CD4-positive, alpha-beta T cell treated with Interleukin-2 at 100 ng/mL for 4 hours (primary cell): ENCODE data around the gene FAM174C.

Experiments used
- DNase-seq: peaks from one replicate; pipeline ENCODE4 v3.0.0-alpha.2; 2020; ENCODE audit warnings: low spot score

FAM174C gene

DNA sequence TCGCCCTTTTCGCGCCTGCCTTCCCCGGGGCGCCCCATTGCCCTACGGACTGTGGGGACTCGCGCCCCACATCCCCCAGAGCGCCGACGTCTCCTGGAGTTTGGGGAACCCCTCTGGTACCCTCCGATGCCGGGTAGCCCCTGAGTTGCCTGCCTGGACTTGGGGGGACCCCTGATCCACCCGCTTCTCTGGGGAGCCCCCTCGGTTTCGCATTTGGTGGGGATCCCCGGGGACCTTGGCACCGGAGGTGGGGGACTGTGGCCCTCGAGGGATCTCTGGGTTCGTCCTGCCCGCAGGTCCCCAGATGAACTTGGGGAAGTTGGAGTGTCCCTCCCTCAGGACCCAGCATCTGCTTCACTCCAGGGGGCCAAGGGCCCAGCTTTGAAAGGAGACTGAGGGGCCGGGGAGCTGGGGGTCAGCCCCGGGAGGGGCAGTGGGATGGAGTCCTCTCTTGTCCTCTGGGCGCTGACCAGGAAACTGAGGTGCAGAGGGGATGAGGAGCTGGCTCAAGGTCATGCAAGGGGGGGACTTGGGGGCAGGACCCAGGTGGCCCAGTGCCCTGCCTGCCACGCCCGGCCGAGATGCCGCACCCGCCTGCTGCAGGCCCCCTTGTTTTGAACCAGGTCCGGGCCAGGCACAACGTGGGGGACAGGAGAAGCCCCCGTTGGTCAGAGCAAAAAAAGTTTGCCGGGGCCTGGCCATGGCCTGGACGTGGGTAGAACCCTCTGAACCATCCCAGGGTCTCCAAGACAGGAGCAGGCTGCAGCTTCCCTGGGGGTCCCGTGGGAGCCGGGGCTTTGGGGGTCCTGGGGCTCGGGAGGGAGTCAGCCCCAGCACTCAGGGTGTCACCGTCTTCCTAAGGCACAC, 11.4 kb downstream of the FAM174C start:
- no peak for DNase-seq

DNA sequence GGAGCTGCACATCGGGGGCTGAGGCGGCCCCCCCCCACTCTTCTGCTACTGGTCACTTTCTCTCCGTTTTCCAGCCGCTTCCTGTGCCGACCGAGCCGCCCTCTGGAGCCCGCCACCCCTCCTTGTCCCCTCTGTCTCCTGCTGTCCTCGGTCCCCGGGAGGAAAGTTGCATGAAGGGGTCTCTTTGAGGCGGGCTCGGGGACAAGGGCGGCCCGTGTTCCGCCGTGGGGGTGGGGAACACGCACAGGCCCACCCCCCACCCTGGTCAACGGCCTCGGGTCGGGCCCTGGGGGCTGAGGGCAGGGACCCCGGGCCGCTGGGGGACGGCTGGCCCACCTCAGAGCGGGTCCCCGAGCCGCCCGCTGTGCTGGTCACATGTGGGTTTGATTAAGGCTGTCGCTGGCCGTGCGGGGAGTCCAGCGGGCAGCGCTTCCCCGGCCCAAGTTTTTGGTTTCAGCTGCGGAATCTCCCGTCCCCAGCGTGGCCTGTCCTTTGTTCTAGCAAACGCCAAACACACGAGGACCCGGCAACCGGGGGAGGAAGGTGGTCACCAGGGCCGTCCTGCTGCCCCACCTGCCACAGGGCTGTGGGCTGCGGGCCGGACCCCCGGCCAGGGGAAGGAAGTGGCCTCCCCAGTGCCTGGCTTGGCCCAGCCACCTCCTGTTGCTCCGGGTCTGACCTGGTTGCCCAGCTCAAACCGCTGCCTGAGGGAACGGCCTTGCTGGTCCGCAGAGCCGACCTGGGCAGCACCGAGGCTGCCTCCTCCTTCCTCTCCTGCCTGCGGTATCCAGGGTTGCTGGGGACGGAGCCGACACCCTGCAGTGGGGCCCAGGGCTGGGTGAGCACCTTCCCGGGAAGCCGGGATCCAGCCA, 12.3 kb downstream of the FAM174C start:
- no peak for DNase-seq

DNA sequence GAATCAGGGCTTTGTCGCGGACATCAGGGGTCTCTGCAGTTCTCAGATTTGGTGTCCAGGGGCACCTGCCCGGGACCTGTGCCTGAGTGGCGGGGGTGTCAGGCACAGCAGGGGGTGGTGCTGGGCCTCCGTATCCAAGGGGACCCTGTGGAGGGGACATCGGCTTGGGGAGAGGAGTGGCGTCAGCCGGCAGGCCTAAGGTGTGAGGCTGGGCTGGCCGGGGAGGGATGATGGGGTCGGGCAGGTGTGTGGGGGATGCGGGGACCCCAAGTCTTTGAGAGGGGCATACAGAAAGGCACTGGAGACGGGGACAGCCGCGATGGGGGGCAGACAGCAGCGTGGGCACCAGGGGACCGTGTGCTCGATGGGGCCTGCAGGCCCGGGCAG, 12.9 kb downstream of the FAM174C start:
- DNase-seq: no peak

DNA sequence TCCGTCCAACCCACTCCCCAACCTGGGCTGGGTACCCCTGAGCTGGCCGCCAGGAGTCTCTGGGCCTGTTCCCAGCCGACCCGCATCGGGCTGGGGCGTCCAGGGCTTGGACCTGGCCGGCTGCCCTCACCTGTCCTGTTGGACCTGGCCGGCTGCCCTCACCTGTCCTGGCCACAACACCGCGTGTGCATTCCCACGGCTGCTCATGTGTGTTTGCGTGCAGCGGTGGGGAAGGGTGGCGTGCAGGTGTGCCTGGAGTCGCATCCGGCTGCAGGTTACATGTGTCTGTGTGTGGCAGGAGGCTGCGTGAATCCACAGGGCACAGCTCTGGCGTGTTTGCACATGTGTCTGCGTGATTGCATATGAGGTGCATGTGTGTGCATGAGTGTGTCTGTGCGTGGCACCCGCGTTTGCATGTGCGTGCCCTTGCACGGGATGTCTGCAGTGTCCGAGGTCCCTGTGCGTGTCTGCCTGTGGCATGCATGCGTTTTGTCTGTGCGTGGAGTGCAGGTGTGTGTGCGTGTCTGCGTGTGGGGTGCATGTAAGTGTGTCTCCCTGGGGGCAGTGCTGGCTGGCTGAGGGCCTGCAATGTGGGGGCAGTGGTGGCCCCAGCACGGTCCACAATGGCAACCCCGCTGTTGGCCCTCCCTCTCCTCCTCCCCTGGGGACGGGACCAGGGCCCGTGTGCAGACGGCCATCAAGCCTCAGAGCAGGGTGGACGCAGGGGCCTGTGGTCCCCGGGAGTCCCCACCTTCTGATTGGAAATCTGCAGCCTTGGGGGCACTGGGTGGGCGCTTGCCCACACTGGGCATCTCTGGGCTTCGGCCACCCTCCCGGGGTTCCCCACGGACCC, 13.7 kb downstream of the FAM174C start:
- DNase-seq: no peak

DNA sequence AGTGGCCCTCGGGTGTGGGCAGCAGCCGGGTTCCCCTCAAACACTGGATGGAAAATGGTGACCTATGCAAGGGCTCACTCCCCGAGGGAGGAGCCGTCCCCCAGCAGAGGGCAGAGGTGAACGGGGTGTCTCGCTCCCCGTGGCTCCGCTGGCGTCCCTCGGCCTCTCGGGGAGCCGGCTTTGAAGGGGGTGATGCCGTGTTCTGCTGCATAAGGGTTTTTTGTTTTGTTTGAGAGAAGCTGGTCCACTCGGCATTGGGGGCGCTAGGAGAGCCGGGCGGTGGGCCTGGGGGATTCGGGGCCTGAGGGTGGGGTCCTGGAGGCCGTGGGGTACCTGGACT, 14.3 kb downstream of the FAM174C start:
- no peak for DNase-seq

DNA sequence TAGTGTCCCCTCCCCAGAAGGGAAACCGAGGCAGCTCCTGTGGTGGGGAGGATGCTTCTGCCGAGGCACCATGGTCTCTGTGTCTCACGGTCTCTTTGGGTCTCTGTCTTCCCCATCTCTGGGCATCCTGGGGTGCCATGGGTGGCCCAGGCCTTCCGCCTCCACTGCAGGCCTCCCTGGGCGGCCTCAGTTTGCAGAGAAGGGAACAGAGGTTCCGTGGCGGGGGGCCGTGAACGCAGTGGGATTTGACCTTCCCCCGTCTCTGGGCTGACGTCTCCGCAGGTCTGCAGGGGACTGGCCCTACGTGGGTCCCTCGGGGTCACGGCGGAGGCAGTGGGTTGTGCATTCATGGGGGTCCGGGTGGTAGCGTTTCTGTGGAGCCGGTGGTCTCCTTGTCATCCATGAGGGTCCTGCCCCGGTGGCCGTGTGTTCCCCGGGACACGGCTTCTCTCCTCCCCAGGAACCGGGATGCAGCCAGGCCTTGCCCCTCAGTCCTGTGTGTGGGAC, 14.9 kb downstream of the FAM174C start:
- DNase-seq: no peak

DNA sequence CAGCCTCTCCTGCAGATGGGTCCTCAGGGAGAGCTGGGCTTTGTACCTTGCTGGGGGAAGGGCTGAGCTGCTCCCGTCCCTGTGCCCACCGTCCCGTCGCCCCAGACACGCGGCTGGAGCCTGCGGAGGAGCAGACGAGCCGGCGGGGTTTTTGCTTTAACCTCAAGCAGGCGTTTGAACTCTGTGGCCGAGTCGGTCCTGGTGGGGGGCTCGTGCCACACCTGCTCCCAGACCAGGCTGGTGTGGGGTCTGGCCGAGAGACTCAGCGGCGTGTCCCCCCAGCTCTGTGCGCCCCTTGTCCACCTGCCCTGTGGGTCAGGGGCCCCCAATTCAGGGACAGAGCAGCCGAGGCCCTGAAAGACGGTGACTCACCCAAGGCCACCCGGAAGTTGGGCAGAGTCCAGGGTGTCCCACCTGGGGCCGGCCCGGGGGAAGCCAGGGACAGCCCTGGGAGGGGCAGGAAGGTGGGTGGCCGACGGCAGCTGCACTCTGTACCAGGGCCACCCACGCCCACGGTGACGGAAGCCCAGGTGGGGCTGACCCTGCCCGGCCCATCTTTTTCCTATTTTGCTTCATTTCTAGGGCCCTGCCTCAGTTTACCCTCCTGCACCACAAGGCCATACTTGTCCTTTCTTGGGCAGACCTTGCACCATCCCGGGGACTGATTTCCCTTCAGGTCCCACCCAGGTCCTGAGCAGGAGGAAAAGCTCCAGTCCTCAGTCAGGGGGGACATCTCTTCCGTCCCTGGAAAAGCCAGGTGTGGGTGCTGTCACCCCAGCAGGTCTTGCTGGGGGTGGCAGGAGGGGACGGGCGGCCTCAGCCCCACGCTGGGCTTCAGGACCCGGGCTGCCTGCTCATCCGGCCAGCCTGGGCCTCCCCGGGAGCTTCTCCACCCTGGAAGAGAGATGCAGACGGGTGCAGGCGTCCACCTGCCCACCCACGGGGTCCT, 15.6 kb downstream of the FAM174C start:
- no peak for DNase-seq

DNA sequence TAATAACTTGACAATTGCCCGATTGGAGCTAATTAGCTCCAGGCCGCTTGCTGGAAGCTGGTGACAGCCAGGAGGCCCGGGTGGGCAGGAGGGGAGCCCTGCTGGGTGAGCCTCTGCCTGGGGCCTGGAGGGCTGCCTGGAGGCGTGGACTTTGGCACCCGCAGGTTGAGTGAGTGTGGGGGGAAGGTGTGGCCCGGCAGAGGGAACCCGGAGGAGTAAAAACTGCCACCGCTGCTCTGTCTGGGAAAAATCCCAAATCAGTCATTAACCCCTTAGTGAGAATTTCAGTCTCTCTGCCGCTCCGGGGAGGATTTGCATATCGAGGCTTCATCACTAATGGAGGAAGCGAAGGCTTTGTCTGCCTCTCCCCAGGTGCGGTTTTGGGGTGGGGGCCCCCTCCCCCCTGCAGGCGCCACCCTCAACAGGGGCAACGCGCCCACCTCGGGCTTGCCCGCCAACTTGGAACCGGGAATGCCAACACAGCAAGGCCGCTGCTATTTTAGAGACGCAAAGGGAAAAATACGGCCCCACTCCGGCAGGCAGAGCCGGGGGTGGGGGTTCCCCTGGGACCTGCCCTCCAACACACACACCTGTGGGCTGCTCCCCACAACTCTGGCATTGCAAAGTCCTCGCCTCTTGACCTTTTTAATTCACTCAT, 16.6 kb downstream of the FAM174C start:
- no peak for DNase-seq

DNA sequence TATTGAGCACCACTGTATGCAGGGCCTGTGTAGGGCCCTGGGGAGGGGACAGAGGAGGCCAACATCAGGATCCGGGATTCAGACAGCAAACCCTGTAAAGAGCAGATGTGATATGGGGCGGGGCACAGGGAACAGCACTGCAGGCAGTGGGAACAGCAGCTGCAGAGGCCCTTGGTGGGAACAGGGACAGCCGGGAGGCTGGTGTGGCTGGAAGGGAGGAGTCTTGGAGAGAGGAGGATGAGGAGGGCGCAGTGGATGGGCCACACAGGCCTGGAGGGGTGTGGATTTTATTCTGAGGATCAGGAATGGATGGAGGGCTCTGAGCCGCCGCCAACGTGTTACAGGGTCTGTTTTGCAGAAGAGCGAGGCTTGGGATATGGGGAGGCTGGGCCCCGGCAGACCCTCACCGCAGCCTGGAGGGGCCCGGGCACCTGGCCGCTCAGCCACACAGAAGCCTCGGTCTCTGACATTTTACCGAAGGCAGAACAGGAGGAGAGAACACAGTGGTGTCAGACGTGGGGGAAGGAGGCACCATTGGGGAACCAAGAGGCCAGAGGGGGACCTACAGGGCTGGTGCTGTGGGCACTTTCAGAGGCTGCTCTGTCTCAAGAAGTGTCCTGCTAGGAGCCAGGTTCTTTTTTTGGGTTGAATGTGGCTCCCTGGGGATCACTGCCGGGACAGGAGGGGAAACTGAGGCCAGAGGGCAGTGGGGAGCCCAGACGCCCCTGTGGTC, 17.3 kb downstream of the FAM174C start:
- no peak for DNase-seq

DNA sequence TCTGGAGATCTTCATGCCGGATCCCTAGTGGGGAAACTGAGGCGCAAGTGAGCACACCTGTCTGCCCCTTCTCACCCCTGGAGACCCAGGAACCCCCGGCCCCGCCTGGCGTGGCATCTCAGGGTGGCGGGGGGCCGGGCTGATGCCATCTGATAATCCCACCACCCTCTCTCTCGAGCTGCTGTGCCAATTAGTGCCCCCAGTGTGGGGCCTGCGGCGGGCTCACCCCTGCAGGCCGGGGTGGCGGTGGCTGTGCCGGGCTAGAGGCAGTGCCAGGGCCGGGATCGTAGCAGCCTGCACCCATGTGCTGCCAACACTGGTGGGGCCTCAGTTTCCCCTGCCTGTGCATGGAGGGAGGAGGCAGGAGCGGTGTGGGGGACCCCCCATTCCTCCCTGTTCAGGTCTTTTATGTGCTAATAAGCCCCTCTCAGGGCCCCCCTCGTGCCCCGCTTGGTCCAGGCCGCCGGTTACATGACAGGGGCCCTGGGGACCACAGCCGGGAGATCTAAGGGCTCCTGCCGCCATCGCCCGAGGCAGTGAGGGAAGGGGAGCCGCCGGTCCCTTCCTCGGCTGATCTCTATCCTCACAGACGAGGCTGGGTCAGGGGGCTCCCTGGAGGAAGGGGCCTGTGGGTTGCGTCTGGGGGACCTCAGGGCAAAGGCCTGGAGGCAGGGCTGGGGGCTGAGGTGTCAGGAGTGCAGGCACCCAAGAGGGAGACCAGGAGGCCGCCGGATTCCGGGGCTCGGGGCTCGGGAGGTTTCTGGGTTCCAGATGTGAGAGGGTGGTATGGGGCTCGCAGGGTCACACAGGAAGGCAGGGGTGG, 18.7 kb downstream of the FAM174C start:
- no peak for DNase-seq

DNA sequence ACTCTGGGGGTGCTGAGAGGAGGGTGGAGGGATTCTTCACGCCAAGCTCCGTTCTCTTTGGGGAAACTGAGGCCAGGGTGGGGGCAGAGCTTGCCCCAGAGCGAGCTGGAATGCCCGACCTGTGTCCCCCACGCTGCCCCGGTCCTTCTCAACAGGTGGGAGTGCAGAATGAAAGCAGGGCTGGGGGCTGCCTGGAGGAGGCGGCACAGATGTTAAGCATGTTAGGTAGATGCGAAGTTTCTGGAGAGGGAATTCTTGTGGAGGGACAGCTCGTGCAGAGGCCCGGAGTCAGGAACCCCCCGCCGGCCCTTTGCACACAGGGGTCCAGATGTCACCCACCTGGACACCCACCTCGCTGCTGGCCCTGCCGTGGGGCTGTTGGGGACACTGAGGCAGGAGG, 19.4 kb downstream of the FAM174C start:
- no peak for DNase-seq

DNA sequence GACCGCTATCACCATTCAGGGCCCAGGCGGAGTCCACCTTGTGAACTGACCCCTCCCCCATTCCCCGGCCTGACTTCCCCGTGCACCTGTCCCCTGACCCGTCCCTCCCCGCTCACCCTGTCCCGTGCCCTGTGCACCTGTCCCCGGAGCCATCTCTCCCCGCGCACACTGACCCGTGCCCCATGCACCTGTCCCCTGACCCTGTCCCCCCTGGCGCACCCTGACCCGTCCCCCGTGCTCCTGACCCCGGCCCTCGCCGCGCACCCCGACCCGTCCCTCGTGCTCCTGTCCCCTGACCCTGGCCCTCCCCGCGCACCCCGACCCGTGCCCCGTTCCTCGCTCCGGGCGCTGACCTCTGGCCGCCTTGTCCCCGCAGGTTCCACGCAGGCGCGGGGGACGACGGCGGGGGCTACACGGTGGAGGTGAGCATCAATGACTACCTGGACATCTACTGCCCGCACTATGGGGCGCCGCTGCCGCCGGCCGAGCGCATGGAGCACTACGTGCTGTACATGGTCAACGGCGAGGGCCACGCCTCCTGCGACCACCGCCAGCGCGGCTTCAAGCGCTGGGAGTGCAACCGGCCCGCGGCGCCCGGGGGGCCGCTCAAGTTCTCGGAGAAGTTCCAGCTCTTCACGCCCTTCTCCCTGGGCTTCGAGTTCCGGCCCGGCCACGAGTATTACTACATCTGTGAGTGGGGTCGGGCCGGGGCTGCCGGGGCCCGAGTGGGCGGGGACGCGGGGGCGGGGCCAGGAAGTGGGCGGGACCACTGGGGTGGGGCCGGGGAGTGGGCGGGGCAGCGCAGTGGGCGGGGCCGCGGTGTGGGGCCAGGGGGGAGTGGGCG, 20.1 kb downstream of the FAM174C start:
- DNase-seq: no peak

DNA sequence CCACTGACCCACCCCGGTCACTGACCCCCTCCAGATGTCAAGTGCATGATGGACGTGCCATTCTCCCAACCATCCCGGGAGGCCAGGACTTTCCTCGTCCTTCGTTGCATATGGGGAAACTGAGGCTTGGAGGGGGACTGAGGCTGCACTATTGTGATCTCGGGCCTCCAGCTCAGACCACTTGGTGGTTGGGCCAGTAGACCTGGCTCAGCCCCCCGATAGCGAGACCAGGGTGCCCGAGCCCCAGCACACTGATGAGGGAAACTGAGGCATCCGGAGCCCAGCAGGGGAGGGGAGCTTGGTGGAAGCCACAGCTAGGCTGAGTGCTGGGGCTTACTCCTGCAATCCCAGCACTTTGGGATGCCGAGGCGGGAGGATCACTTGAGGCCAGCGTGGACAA, 20.7 kb downstream of the FAM174C start:
- DNase-seq: no peak

DNA sequence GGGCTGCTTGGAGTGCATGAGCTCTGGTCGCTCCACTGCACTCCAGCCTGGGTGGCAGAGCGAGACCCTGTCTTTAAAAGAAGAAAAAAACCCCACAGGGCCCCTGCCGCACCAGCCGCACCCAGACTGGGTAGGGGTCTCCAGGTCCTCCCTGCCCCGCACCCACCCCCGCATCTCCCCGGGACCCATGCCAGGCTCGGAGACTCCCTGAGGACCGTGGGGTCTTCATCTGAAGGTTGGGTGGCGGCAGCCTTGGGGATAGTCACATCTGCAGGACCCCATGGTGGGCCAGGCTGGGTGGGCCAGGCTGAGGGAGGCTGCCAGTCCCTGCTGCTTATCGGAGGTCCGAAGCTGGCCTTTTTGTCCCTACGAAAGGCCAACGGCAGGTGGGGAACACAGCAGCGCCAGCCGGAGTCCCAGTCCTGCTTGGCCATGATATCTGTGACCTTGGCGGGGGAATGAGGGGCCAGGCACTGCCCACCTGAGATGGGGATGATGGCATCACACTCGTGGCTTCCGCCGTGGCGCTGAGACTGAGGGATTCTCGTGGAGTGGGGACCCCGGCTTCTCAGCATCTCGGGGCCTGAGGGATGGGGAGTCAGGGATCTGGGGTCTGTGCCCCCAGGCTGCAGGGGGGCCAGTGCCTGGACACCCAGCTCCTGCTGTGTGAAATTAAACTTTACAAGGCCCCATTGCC, 21.4 kb downstream of the FAM174C start:
- no peak for DNase-seq

DNA sequence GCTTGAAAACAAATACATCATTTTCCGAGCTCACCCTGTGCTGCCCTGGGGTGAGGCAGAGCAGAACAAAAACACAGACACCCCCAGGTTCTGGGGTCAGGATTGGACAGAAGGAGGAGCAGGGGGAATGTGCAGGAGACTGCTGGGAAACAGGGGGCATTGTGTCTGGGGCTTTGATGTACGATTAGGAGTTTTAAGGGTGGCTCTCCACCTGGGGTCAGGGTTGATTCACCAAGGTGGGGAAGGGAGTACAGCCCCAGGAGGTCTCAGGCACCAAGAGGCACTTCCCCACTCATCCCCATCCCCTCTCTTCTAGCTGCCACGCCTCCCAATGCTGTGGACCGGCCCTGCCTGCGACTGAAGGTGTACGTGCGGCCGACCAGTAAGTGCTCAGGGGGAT, 22.9 kb downstream of the FAM174C start:
- DNase-seq: no peak

DNA sequence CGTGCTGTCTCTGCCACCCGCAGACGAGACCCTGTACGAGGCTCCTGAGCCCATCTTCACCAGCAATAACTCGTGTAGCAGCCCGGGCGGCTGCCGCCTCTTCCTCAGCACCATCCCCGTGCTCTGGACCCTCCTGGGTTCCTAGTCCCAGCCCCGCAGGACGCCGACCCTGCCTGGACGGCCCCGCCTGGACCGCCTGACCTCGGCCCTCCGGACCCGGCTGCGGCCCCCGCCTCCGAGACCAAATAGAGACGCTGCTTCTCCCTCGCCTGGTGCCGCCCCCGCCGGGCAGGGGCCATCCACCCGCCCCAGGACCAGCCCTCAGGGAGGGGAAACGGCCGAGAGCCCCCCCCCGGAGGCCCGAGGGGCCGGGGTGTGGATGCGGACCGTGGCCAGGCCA, 24.5 kb downstream of the FAM174C start:
- DNase-seq: no peak

DNA sequence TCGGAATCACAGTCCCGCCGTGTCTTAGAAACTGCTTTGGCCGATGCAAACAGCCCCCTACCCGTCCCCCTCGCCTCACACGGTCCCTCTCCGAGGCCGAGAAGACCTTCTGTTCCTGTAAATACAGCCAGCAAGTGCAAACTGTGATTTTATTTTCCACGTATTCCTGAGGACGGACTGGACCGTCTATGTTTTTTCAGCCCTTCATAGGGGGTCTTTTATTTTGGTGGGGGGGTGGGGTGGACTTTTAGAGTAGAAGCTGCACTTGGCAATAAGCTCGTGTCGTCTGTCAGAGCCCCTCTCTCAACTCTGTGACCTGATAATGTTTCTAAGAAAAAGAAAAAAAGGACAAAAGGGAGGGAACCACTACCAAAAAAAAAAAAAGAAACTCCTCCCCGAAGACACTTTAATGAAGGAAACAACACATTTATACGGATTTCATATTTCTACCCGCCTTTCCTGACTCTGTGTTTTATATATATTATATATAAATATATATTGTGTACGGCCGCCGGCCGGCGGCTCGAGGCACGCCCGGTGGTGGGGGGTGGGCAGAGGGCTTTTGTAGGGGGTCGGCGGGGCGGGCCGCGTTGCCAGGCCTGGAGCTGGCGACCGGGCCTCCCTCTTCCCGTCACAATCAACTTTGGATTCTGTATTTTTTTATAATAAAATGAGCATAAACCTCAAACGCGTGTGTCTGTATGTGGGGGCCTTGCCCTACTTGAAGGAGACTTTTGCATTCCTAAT, 25.6 kb downstream of the FAM174C start:
- no peak for DNase-seq
